Kidney (tissue), 14 donors: ENCODE results near the gene DNAJB4. TPM values are rescaled to one million over a fixed set of nuclear protein-coding genes. Genes with fewer than 3 reads are reported as not detected.
A peak's percentile ranks its signal among the peaks of the same experiment; 100 is the strongest.

Source experiments
- DNase-seq, 5 donors: peaks; one replicate each; pipeline ENCODE4 v3.0.0-alpha.2; 2013 to 2020
- FAIRE-seq: peaks from 2 replicates; lab custom pipeline; 2012; peaks lifted over from hg19 to GRCh38; lab: Jason Lieb, UNC
- H3K27ac ChIP-seq, 2 donors: one replicate each; pipeline ENCODE4 v1.7.0; 2013; ENCODE audit warnings: low read depth in 2 of 2, low read length in 2 of 2, inconsistent platforms in 1 of 2
- H3K27me3 ChIP-seq: one replicate; pipeline ENCODE4 v1.7.1; 2013; ENCODE audit warnings: low read length, inconsistent platforms; ENCODE audit not compliant: control insufficient read depth, insufficient read depth
- H3K36me3 ChIP-seq, 3 donors: one replicate each; pipeline versions ENCODE4 v1.7.0 to v1.7.1; 2013; ENCODE audit warnings: low read length in 3 of 3, control low read depth in 1 of 3, inconsistent platforms in 1 of 3; ENCODE audit not compliant: insufficient read depth in 3 of 3, control insufficient read depth in 2 of 3
- H3K4me1 ChIP-seq, 3 donors: one replicate each; pipeline versions ENCODE4 v1.7.0 to v1.7.1; 2013; ENCODE audit warnings: low read length in 3 of 3, inconsistent platforms in 1 of 3, low read depth in 1 of 3; ENCODE audit not compliant: control insufficient read depth in 2 of 3, insufficient read depth in 2 of 3
- H3K4me3 ChIP-seq, 3 donors: one replicate each; pipeline versions ENCODE4 v1.7.0 to v1.8.1; 2013; ENCODE audit warnings: low read length in 3 of 3, control low read depth in 1 of 3, inconsistent platforms in 1 of 3
- H3K9ac ChIP-seq, 3 donors: one replicate each; pipeline versions ENCODE4 v1.7.0 to v1.7.1; 2013; ENCODE audit warnings: low read length in 3 of 3, control low read depth in 1 of 3, inconsistent platforms in 1 of 3
- H3K9me3 ChIP-seq, 3 donors: one replicate each; pipeline versions ENCODE4 v1.7.0 to v1.7.1; 2013; ENCODE audit warnings: low read length in 3 of 3, control low read depth in 1 of 3, inconsistent platforms in 1 of 3; ENCODE audit not compliant: control insufficient read depth in 2 of 3, insufficient read depth in 1 of 3
- CTCF ChIP-seq: IDR thresholded peaks from 3 replicates; pipeline ENCODE4 v1.5.1; 2012; ENCODE audit warnings: mild to moderate bottlenecking, moderate library complexity, borderline replicate concordance; ENCODE audit not compliant: insufficient read depth; ENCODE audit errors: extremely low read depth
- intact Hi-C: fragments of 100-400 bp; cut with DNase I; formaldehyde crosslinking; loops from one replicate; pipeline ENCODE4 v1.11.1; 2022
- polyA plus RNA-seq: library from polyadenylated mRNA; stranded (reverse); fragments of 350-450 nt; fragmentation: Illumina TruSeq; extraction: RNeasy Lipid Tissue Mini Kit (QIAGEN cat#74804); gene quantifications from one replicate; pipeline ENCODE4 v1.2.3, GENCODE V29; 2014; ENCODE audit warnings: low read depth, low replicate concordance; ENCODE audit not compliant: insufficient read depth
- total RNA-seq: library from RNA; stranded (reverse); fragmentation: NEBNext Ultra II Directional; extraction: Animal tissue kit (Norgen Biotek cat#: 25700); gene quantifications from one replicate; pipeline ENCODE4 v1.2.1, GENCODE V29; 2021
- donor health status: control.
- donor health status: control.
- donor health status: control.
- donor health status: control.
- donor health status: control.
- donor health status: DM: yes; HTN: yes; CAD: no.
- donor health status: Normal renal cell carcinoma (clear cell type).

DNAJB4 gene
- total and polyA plus RNA-seq, 2 donors from 2014 or later: 17.0 to 34.7 TPM

GRCh38 chr1:77976433-77977076, 28.2 kb upstream of the DNAJB4 start:
- no peak for TF ChIP-seq CTCF
- no peak overlapping the region for H3K27ac ChIP-seq
- no peak overlapping the region for H3K9ac ChIP-seq
- H3K27me3 ChIP-seq: no peaks in the 10 kb centered on the region
- intact Hi-C loops: no loop called here
- no peaks in the 10 kb centered on the region for H3K36me3 ChIP-seq
- H3K4me1 ChIP-seq: peaks cover 0 to 15% (median 0%) of the 10 kb centered on the region in 3 donors
- H3K9me3 ChIP-seq: no peaks in the 10 kb centered on the region
- FAIRE-seq (no peak), DNase-seq (peak in 2 of 5 donors; percentile 10 to 14)
- H3K4me3 ChIP-seq: peak overlapping the region in 2 of 3 donors; percentile 87 to 96

- intact Hi-C loops: no loop called here
- no peak for TF ChIP-seq CTCF
Observed at GRCh38 chr1:77977989-77978292, 26.8 kb upstream of the DNAJB4 start.

GRCh38 chr1:77978293-77978968, 26.3 kb upstream of the DNAJB4 start:
- no peak for FAIRE-seq
- peak; percentile 70 to 97 (median 88) for DNase-seq
- no peak for TF ChIP-seq CTCF

More at GRCh38 chr1:77977989-77978292, 26.8 kb upstream of the DNAJB4 start:
- no peaks in the 10 kb centered on the region for H3K9me3 ChIP-seq
- no peaks in the 10 kb centered on the region for H3K36me3 ChIP-seq
- H3K27ac ChIP-seq: peak overlapping the region; percentile 98 to 99
- FAIRE-seq: no peak
- peak overlapping the region; percentile 98 to 99 (median 98) for H3K9ac ChIP-seq
- H3K4me3 ChIP-seq: peak overlapping the region; percentile 87 to 96 (median 96)
- H3K27me3 ChIP-seq: no peaks in the 10 kb centered on the region
- no peak for DNase-seq
- H3K4me1 ChIP-seq: peaks cover 0 to 15% (median 0%) of the 10 kb centered on the region in 3 donors

More at GRCh38 chr1:77978293-77978968, 26.3 kb upstream of the DNAJB4 start:
- Histone ChIP-seq H3K36me3 (no peaks in the 10 kb centered on the region), H3K27ac (peak overlapping the region; percentile 98 to 99), H3K4me3 (peak overlapping the region; percentile 87 to 96 (median 96)), H3K27me3 (no peaks in the 10 kb centered on the region), H3K4me1 (peaks cover 0 to 15% (median 0%) of the 10 kb centered on the region in 3 donors), H3K9me3 (no peaks in the 10 kb centered on the region), H3K9ac (peak overlapping the region; percentile 98 to 99 (median 98))
- intact Hi-C loops: no loop called here
